ENCODE results near the gene PIP4P1.

Gene PIP4P1

GRCh38 chr14:20417250-20418186 lies 43.7 kb downstream of the PIP4P1 start:
- peaks cover 21% of the 10 kb centered on the region for H3K4me1 ChIP-seq
- no peaks in the 10 kb centered on the region for H3K9me3 ChIP-seq
- no peak overlapping the region for H3K4me3 ChIP-seq
- H3K27me3 ChIP-seq (ENCODE audit: low read depth): no peaks in the 10 kb centered on the region
- in situ Hi-C loops (cut with MboI; ENCODE audit: low sequenced_read_pairs): loop anchor here (5.0 kb wide), 1 partner anchor 35 kb away; the partner anchor contains the start of gene OSGEP
- no peak for DNase-seq (ENCODE audit: low spot score in 2 of 2)
- H3K36me3 ChIP-seq (replicated peaks): no peaks in the 10 kb centered on the region

DNA sequence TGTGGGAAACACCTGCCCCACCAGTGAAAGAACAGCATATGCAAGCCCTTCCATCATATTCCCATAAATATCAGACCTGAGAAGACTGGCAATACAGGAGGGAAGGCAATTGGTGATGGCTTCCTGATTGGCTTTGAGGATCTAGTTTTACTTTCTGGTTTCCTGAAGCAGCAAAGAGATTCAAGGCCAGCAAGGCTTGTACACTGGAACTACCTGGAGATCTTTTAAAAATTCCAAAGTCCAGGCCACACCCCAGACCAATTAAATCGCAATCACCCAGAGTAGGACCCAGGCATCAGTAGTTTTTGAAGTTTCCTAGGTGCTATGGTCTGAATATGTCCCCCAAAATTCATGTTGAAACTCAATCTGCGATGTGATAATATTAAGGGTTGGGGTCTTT lies 45.0 kb downstream of the PIP4P1 start:
- Histone ChIP-seq H3K9me3 (no peaks in the 10 kb centered on the region), H3K36me3 (replicated peaks) (no peaks in the 10 kb centered on the region), H3K4me1 (peaks cover 21% of the 10 kb centered on the region), H3K4me3 (no peak overlapping the region), H3K27me3 (ENCODE audit: low read depth) (no peaks in the 10 kb centered on the region)
- DNase-seq (ENCODE audit: low spot score in 2 of 2): no peak
- in situ Hi-C loops (cut with MboI; ENCODE audit: low sequenced_read_pairs): loop anchor here (5.0 kb wide), 1 partner anchor 36 kb away; the partner anchor contains the start of gene OSGEP

- DNase-seq (ENCODE audit: low spot score in 2 of 2): peak; percentile 59 to 70
Measured at GRCh38 chr14:20415782-20416206, 45.4 kb downstream of the PIP4P1 start.

GRCh38 chr14:20413744-20414082 lies 47.5 kb downstream of the PIP4P1 start:
- H3K4me3 ChIP-seq: peak overlapping the region; percentile 90
- in situ Hi-C loops (cut with MboI; ENCODE audit: low sequenced_read_pairs): no loop called here
- peaks cover 17% of the 10 kb centered on the region for H3K4me1 ChIP-seq
- H3K27me3 ChIP-seq (ENCODE audit: low read depth): no peaks in the 10 kb centered on the region
- H3K36me3 ChIP-seq (replicated peaks): no peaks in the 10 kb centered on the region
- no peaks in the 10 kb centered on the region for H3K9me3 ChIP-seq
- peak in 1 of 2 experiments; percentile 11 for DNase-seq (ENCODE audit: low spot score in 2 of 2)

More at GRCh38 chr14:20415782-20416206, 45.4 kb downstream of the PIP4P1 start:
- Histone ChIP-seq H3K36me3 (replicated peaks) (no peaks in the 10 kb centered on the region), H3K9me3 (no peaks in the 10 kb centered on the region), H3K4me1 (peaks cover 17% of the 10 kb centered on the region), H3K27me3 (ENCODE audit: low read depth) (no peaks in the 10 kb centered on the region), H3K4me3 (no peak overlapping the region)
- in situ Hi-C loops (cut with MboI; ENCODE audit: low sequenced_read_pairs): loop anchor here (5.0 kb wide), 1 partner anchor 37 kb away; the partner anchor contains the start of gene OSGEP

DNA sequence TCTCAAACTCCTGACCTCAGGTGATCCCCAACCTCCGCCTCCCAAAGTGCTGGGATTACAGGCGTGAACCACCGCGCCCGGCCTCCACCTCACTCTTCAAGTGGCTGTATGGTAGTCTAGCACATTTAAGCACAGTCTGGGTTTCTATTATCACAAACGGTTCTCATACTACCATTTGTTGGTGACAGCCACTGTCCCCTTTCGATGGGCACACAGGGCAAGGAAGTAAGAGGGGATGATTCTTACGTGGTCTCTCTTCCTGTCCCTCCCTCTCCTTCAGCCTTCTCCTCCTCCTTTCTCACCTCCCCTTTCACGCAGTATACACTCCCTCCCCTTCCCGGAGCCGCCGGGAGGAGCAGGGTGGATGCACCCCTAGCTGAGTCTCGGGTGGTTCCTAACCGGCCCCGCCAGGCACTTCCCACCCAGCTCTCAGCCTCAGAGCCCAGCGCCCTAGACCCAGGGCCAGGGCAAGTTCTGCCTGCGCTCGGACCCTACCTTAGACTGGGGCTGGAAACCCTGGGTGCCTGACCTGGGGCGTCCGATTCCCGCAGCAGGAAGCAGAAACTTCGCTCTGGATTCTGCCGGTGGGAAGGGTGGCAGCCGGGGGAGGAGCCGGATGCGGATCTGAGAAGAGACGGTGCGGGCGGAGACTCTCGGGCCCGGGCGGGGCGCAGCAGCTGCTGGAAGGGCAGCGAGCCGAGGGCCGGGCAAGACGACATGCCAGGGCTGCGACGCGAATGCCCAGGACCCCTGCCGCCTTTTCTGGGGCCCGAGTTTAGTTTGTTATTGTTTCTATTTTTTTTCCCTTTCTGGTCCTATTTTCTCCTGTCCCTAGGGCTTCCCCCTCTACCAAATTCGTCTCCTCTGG lies 48.1 kb downstream of the PIP4P1 start, which contains the start of gene TEP1:
Gene TEP1, minus strand, starts transcription at position 626 of the 868 bp plus-strand sequence. CDS start 5,062 bp downstream, outside the sequence.
- H3K27me3 ChIP-seq (ENCODE audit: low read depth): no peaks in the 10 kb centered on the region
- in situ Hi-C loops (cut with MboI; ENCODE audit: low sequenced_read_pairs): no loop called here
- no peaks in the 10 kb centered on the region; the same call in 1 of the 2 replicates for H3K36me3 ChIP-seq (replicated peaks)
- peak within 1 kb of the TSS; percentile 90 for H3K4me3 ChIP-seq
- H3K9me3 ChIP-seq: no peaks in the 10 kb centered on the region
- DNase-seq (ENCODE audit: low spot score in 2 of 2): peak; percentile 84 to 91
- H3K4me1 ChIP-seq: peaks cover 17% of the 10 kb centered on the region

DNA sequence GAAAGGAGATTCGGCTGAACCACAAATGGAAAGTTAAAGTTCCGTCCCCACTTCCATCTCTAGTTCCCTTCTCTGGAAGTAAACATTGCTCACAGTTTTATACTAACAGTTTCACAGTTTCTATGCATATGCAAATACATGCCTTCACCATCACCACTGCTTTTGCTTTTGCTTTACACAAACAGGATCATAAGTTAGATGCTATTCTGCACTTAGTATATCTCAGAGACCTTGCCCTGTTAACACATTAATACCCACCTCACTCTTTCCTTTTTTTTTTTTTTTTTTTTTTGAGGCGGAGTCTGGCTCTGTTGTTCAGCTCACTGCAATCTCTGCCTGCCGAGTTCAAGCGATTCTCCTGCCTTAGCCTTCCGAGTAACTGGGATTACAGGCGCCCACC lies 48.8 kb downstream of the PIP4P1 start:
- Histone ChIP-seq H3K4me3 (peak overlapping the region; percentile 90), H3K9me3 (no peaks in the 10 kb centered on the region), H3K27me3 (ENCODE audit: low read depth) (no peaks in the 10 kb centered on the region), H3K4me1 (peaks cover 17% of the 10 kb centered on the region), H3K36me3 (replicated peaks) (peaks cover 5% of the 10 kb centered on the region; the same call in 1 of the 2 replicates)
- in situ Hi-C loops (cut with MboI; ENCODE audit: low sequenced_read_pairs): no loop called here
- no peak for DNase-seq (ENCODE audit: low spot score in 2 of 2)

DNA sequence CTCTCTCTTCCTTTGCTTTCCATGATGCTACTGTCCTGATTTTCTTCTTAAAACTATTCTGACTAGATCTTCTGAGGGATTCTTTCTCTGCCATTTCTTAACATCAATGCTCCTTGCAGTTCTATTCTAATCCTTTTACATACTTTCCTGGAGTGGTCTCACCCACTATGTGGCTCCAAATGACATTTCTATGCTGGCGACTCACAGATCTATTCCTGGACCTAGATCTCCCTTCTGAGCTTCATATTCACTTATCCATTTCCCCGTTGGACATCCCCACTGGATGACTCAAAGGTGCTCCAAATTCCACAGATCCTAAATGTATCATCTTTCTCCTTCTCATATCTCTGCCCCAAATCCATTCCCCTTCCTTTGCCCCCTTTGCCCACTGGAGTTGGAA lies 52.0 kb downstream of the PIP4P1 start:
- H3K27me3 ChIP-seq (ENCODE audit: low read depth): no peaks in the 10 kb centered on the region
- no peaks in the 10 kb centered on the region for H3K9me3 ChIP-seq
- H3K4me3 ChIP-seq: no peak overlapping the region
- no peak for DNase-seq (ENCODE audit: low spot score in 2 of 2)
- peaks cover 14% of the 10 kb centered on the region for H3K4me1 ChIP-seq
- in situ Hi-C loops (cut with MboI; ENCODE audit: low sequenced_read_pairs): no loop called here
- H3K36me3 ChIP-seq (replicated peaks): peaks cover 9% of the 10 kb centered on the region; the same call in 1 of the 2 replicates

All from HAP-1 (cell line).